GM19240 (cell line): ENCODE measurements around the gene GRIK5.
"Not testable (repeated sequence)": the region's sequence is repeated elsewhere in the genome, so short reads cannot be mapped to it uniquely, and the experiment has no call there.

Experiments
- DNase-seq: peaks from one replicate; pipeline ENCODE4 v3.0.0; 2011; ENCODE audit warnings: low spot score; ENCODE audit not compliant: insufficient read length

Gene GRIK5

DNA sequence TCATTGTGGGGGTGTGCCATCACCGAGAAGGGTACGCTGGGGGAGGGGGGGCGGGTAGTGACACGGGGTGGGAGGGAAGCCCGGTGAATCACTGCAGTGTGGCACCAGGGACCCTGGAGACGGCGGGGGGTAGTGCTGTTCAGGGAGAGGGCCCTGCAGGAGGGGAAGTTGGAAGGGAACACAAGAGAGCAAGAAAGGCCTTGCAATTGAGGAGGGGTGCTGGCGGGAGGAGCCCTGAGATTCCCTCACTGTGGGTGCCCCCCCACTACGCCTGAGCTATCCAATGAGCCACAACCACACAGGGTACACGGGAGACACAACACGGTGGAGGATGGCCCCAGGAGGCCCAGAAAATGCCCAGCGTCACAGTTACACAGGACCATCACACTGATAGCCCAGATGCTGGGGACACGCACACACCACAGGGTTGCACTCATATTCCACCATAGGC, 75.5 kb downstream of the GRIK5 start:
- no peak for DNase-seq

DNA sequence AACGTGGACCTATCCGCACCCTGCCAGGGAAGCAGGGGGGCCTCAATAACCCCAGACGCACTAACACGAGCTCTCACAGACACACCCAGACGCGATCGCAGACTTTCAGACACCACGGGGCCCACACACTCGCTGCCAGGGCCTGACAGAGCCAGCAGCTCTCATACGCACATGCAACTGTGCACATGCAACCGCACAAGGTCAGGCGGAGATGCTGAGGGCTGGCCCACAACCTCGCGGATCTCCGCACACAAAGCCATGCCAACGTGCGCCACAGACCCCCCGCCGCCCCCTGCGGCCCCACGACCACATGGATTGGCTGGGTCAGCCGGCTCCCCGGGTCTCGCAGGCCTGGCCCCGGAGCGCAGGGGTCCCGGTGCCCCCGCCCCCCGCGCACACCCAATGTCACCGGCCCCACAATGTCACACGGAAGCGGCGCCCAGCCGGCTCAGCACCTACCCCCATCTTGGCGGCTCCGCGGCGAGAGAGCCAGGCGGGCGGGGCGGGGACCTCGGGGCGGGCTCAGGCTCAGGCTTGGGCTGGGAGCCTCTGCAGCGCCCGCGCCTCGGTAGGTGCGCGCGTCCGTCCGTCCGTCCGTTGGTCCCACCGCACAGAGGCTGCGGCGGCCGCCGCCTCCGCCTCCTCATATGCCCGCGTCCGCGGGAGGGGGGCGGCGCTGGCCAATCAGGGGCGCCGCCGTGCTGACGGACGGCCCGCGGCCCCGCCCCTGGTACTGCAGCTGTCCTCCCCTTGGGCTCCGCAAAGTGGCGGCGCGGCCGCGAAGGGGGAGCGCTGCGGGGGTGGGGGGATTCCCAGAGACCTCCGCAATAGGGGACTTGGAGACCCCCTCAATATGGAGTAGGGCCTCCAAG, 76.2 kb downstream of the GRIK5 start, which contains the start of gene ATP1A3:
TSS of gene ATP1A3 (minus strand) at position 619 of the 872 bp plus-strand sequence. CDS start at position 465, 154 bp downstream.
- peak; percentile 85 for DNase-seq

DNA sequence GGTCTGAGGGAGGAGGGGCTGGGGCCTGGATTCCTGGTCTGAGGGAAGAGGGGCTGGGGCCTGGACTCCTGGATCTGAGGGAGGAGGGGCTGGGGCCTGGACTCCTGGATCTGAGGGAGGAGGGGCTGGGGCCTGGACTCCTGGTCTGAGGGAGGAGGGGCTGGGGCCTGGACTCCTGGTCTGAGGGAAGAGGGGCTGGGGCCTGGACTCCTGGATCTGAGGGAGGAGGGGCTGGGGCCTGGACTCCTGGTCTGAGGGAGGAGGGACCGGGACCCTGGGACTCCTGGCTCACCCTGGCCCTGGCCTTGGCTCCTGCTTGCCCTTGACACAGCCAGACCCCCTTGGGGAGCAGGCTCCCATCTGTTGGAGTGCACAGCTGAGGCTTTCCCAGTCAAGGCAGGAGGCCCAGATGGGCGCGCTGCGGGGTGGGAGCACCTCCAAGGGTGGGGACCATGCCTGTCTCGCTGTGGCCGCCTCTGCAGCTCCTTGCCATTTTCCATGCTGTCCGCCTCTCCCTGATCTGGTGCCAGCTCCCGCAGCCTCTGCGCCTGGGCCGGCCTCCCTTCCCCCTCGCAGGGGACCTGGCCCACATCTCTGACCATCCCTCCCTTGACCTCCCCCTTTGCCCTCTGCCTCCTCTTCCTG, 78.0 kb downstream of the GRIK5 start:
- DNase-seq = not testable (repeated sequence)

DNA sequence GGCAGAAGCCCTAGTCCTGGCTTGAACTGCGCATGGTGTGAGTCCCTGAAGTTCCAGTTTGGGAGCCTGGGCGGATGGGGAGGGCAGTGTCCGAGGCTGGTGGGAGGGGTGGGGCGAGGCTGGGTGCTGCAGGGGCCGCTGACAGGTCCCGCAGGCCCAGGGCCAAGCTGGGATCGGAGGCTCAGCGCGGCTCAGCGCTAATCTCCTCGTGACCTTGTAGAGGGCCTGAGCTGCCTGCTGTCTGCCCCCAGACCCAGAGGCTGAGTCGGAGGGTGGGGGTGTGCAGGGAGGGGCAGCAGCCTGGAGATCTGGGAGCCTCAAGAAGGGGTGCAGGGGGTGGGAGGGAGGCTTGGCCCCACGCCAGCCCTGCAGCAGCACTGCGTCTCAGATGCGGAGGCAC, 79.0 kb downstream of the GRIK5 start:
- DNase-seq = no peak

DNA sequence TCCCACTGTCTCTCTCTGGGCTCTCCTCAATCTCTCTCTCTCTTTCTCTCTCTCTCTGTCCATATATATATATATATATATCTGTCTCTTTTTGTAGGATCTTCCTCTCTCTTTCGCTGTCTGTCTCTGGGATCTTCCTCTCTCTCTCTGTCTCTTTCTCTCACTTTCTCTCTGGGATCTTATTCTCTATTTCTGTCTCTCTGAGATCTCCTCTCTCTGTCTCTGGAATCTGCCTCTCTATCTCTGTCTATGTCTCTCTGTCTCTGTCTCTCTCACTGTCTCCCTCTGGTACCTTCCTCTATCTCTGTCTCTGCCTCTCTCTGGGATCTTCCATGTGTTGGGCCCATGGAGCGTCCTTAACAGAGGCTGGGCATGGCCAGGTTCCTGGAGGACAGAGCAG, 79.4 kb downstream of the GRIK5 start:
- no peak for DNase-seq

DNA sequence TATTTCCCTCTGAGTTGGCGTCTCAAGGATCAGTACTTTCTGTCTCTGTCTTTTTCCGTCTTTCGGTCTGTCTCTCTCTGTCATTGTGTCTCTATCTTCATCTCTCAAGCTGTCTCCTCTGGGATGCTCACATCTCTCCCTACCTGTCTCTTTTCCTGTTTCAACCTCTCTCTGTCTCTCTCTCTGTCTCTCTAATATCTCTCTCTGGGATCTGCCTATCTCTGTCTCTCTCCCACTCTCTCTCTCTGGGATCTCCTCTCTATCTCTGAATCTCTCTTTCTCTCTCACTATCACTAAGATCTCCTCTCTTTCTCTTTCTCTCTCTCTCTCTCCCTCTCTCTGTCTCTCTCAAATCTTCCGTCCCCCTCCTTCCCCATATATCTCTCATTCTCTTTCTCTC, 80.0 kb downstream of the GRIK5 start:
- DNase-seq = no peak

DNA sequence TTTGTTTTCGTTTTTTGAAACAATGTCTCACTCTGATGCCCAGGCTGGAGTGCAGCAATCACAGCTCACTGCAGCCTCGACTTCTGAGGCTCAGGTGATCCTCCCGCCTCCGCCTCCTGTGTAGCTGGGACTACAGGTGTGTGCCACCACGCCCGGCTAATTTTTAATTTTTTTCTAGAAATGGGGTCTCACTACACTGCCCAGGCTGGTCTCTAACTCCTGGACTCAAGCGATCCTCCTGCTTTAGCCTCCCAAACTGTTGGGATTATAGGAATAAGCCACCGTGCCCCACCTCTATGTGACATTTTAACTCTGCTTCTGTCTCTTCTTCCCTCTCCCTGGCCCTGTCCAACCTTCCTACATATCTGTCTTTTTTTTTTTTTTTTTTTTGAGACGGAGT, 81.1 kb downstream of the GRIK5 start:
- DNase-seq = no peak

DNA sequence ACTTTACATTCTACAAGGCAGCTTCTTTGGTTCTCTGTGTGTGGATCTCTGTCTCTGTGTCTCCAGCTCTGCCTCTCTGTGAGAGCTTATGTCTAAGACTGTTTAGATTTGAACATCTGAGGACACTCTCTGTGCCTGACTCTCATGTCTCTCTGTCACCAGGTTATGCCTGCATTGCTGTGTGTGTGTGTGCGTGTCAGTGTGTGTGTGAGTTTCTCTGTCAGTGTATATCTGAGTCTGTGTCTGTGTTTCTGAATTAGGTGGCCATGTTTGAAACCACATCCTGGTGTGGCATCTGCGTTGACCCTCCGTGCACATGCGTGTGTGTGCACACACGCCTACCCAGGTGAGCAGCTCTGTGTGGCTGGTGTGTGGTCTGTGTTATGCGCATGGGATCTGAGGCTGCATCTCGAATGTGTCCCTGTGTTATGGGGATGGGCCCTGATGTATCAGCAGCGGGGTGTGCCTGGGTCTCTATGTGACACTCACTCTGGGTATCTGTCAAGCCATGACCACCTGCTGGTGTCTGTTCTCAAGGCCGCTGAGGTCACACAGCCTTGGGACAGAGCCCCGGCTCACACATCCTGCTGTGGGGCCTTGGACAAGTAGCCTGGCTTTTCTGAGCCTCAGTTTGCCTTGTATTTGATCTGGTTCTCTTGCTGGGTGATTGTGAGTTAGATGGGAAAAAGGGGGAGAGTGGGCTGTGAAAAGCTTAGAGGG, 82.7 kb downstream of the GRIK5 start:
- DNase-seq = no peak

DNA sequence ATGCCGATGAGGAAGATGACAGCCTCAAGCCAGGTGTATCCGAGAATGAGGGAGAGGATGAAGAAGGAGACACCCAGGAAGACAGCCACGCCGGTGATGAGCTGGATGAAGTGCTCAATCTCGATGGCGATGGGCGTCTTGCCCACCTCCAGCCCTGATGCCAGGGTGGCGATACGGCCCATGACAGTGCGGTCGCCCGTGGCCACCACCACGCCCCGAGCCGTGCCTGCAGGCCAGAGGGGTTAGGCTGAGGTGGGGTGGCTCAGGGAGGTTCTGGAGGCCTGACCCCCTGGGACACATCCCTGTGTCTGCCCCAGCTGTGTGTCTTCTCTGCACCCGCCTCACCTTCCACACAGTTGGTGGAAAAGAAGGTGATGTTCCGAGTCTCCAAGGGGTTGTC, 85.0 kb downstream of the GRIK5 start:
- DNase-seq = no peak

DNA sequence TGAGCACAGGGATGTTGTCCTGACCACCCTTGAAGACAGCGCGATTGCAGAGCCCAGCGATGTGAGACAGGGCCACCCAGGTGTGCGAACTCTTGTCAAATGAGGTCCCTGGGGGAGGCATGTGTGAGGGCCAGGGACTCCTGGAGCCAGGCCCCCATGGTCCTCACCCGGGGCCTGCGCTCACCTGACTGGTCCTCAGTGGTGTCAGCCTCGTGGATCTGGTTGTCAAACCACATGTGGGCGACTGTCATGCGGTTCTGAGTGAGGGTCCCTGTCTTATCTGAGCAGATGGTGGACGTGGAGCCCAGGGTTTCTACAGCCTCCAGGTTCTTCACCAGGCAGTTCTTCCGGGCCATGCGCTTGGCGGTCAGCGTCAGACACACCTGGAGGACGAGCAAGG, 88.3 kb downstream of the GRIK5 start:
- DNase-seq = no peak

DNA sequence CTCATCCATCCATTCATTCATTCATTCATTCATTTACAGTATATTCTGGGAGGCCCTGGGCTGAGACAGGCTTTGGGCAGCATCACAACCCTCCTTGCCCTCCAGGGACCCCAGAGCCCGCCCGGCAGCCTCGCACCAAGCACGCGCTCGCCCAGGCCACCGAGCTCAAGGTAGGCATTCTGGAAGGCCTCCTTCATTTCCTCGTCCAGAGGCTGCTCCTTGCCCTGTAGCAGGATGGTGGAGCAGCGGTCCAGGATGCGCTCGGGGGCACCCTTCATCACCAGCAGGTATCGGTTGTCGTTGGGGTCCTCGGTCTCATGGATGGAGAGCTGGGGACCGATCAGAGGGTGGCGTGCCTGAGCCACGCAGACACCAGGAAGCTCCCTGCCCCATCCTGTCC, 91.5 kb downstream of the GRIK5 start:
- no peak for DNase-seq

DNA sequence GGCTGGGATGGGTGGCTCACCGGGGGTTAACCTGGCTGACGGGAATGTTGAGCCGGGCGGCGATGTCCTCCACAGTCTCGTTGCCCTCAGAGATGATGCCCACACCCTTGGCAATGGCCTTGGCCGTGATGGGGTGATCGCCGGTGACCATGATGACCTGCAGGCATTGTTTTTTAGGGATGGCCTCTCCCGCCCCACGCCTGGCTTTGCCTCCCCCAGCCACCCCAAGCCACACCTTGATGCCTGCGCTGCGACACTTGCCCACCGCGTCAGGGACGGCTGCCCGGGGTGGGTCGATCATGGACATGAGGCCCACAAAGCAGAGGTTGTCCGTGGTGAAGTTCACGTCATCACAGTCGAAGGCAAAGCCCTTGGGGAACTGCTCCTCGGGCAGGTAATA, 92.1 kb downstream of the GRIK5 start:
- DNase-seq = no peak

DNA sequence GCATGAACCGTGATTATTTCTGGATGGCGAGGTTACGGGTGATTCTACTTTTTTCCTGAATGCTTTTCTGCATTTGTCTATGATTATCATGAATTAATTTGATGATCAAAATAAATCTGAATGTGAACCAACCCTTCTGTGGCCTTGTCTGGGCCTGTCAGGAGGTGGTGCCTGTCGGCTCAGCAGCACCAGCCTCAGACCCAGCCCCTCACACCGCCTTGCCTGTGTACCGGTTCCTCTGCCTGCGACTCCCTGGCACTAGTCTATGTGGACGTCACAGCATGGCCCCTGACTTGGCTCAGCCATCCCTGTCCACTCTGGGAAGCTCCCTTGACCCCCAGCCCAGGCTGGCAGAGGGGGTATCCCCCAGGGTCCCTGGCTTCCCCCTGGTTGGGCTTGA, 95.4 kb downstream of the GRIK5 start:
- DNase-seq = no peak

DNA sequence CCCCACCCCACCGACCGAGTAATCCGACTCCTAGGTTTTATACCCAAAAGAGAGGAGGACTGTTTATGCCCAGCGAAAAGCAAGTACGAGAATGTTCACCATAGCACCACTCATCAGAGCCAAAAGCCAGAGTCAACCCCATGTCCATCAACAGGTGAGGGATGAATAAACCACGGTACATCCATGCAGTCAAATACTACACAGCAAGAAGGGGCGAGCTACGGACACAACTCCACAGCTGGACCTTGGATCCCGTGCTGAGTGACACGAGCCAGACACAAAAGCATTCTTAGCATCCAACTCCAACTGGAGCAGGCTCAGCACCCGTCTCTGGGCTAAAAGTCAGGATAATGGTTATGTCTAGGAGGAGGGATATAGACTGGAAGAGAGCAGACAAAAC, 98.6 kb downstream of the GRIK5 start:
- no peak for DNase-seq

DNA sequence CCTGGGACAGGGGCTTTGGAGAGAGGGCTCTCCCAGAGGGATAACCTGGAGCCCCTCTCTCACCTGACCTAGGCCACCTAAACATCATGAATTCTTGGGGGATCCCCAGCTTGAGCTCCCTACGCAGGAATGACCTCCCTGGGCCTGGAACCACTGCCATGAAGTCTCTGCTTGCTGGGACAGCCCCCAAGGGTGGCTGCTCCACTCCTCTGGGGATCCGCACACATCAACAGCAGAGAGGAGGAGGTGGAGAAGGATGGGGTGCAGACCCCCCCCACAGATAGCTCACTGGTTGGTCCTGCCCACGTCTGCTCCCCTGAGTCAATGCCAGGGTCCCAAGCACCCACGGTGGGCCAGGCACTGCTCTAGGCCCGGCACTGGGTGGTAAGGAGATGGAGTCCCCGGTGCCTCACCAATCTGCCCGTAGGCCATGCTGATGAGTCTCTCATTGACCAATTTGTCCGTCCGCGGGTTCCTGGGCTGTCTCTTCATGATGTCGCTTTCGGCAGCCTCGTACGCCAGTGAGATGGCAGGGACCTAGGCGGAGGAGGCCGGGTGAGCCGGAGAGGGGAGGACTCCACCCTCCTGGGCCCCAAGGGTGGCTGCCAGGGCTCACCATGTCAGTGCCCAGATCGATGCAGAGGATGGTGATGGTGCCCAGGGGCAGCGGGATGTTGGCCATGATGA, 100.1 kb downstream of the GRIK5 start:
- DNase-seq = no peak

DNA sequence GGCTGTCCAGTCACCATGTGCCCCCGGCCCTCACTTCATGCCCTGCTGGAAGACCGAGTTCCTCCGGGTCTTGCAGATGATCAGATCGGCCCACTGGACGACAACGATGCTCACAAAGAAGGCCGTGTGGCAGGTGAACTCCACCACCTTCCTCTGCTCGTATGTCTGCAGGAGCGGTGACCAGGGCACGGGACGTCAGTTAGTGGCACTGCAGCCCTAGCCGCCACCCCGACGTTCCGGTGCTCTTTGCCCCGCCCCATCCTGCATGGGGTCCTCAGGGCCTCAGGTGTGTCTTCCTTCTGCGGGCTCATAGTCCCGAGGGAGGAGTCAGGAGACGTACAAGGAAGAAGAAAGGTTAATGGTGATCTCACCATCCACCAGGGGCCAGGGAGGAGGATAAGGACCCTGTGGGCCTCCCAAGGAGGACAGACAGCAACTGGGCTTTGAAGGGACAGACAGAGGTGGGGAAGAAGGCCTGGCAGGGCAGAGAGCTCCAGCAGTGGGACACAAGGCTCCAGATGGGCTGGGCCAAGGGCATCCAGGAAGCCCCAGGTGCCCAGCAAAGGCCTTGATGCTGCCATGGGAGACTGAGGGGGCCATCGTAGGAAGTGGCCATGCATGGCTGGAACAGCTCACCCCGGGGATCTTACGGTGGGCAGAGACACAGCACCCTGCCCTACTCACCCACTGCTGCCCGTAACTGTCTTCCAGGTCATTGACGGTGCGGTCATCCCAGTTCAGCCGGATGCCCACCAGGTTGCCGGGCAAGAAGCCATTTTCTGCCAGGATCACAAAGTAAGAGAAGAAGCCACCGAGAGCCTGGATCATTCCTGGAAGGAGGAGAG, 101.0 kb downstream of the GRIK5 start:
- no peak for DNase-seq

DNA sequence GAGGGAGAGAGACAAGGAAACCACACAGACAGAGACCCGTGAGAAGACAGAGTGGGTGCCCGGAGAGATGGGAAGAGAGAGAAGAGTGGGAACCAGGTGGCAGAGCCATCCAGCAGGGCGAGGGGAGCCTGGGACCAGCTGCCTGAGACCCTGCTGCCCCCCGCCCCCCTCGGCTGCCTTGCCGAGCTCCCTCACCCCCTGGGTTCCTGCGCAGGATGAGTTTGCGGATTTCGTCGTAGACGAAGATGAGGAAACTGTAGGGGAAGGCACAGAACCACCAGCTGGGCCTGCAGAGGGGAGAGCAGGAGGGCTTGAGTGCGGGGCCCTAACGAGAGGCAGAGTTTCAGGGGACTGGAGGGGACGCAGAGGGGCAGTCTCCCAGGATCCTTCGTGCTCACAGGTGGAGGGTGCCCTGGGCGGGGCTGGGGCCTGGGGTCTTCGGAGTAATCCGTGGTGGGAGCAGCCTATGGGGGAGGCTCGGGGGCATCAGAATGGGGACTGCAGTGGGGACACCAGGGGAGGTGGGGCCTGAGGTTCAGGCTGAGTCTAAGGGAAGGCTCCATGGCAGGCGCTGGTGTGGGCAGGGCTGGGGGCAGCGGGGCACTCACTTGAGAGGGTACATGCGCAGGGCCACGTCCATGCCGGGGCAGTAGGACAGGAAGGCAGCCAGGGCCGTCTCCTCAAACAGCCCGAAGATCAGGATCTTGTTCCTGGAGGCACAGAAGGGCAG, 102.8 kb downstream of the GRIK5 start:
- DNase-seq = no peak

DNA sequence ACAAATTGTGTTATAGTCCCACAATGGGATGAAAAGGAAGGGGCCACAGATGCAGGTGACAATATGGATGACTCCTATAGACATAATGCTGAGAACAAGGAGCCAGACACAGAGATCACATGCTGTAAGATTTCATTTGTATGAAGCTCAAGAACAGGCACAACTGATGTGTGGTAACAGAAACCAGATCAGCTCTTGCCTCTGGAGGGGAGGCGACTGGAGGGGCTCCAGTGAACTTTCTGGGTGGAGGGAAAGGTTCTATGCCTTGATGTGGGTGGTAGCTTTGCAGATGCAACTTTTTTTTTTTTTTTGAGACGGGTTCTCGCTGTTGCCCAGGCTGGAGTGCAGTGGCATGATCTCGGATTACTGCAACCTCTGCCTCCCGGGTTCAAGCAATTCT, 104.9 kb downstream of the GRIK5 start:
- DNase-seq = no peak

DNA sequence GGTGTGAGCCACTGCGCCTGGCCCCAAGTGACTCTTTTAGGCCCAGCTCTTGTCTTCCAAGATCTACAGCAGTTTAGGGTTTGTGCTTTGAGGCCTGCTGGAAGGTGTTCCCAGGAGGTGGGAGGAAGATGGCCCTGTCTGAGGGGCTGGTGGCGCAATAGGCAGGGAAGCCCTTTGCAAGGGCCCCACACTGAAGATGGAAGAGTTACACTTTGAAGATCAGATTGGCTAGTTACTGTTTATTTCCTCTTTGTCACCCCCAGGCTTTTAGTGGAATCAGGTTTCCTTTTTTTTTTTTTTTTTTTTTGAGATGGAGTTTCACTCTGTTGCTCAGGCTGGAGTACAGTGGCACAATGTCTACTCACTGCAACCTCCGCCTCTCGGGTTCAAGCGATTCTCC, 109.0 kb downstream of the GRIK5 start:
- no peak for DNase-seq
